ENCODE results near the gene CHRNB1.

Gene CHRNB1

GRCh38 chr17:7408252-7408727, 36.6 kb upstream of the CHRNB1 start:
- H3K4me3 ChIP-seq (ENCODE audit: low read depth, low read length): no peak overlapping the region
- TF ChIP-seq MYC (IDR thresholded peaks at IDR 0.05; ENCODE audit: low read depth, low read length): no peak

GRCh38 chr17:7408863-7409262, 36.0 kb upstream of the CHRNB1 start:
- TF ChIP-seq POLR2A (IDR thresholded peaks at IDR 0.05; ENCODE audit: extremely low read depth, insufficient read length): no peak
- TF ChIP-seq MAX (IDR thresholded peaks at IDR 0.05; ENCODE audit: low read depth, low read length): no peak
- no peak for TF ChIP-seq CTCF (IDR thresholded peaks at IDR 0.05; ENCODE audit: low read depth, low read length)
- no peak for TF ChIP-seq MYC (IDR thresholded peaks at IDR 0.05; ENCODE audit: low read depth, low read length)
- H3K4me3 ChIP-seq (ENCODE audit: low read depth, low read length): no peak overlapping the region
- DNase-seq (ENCODE audit: low read depth): no peak

More at GRCh38 chr17:7408252-7408727, 36.6 kb upstream of the CHRNB1 start:
- DNase-seq (ENCODE audit: low read depth): no peak

GRCh38 chr17:7409716-7410115, 35.1 kb upstream of the CHRNB1 start:
- TF ChIP-seq CTCF (IDR thresholded peaks at IDR 0.05; ENCODE audit: low read depth, low read length) (no peak), MYC (IDR thresholded peaks at IDR 0.05; ENCODE audit: low read depth, low read length) (no peak), MAX (IDR thresholded peaks at IDR 0.05; ENCODE audit: low read depth, low read length) (no peak), POLR2A (IDR thresholded peaks at IDR 0.05; ENCODE audit: extremely low read depth, insufficient read length) (no peak)
- no peak for DNase-seq (ENCODE audit: low read depth)
- no peak overlapping the region for H3K4me3 ChIP-seq (ENCODE audit: low read depth, low read length)

- no peak for TF ChIP-seq POLR2A (IDR thresholded peaks at IDR 0.05; ENCODE audit: extremely low read depth, insufficient read length)
- no peak for TF ChIP-seq MAX (IDR thresholded peaks at IDR 0.05; ENCODE audit: low read depth, low read length)
- no peak for TF ChIP-seq MYC (IDR thresholded peaks at IDR 0.05; ENCODE audit: low read depth, low read length)
- no peak for TF ChIP-seq CTCF (IDR thresholded peaks at IDR 0.05; ENCODE audit: low read depth, low read length)
- no peak for DNase-seq (ENCODE audit: low read depth)
- no peak overlapping the region for H3K4me3 ChIP-seq (ENCODE audit: low read depth, low read length)
Observed at GRCh38 chr17:7410634-7411426, 34.0 kb upstream of the CHRNB1 start.

- no peak for DNase-seq (ENCODE audit: low read depth)
- no peak overlapping the region for H3K4me3 ChIP-seq (ENCODE audit: low read depth, low read length)
- TF ChIP-seq MAX (IDR thresholded peaks at IDR 0.05; ENCODE audit: low read depth, low read length) (no peak), POLR2A (IDR thresholded peaks at IDR 0.05; ENCODE audit: extremely low read depth, insufficient read length) (no peak), MYC (IDR thresholded peaks at IDR 0.05; ENCODE audit: low read depth, low read length) (no peak), CTCF (IDR thresholded peaks at IDR 0.05; ENCODE audit: low read depth, low read length) (no peak)
Observed at GRCh38 chr17:7411427-7411750, 33.5 kb upstream of the CHRNB1 start.

GRCh38 chr17:7413346-7413985, 31.4 kb upstream of the CHRNB1 start:
- DNase-seq (ENCODE audit: low read depth): no peak

More at GRCh38 chr17:7413346-7413985, 31.4 kb upstream of the CHRNB1 start:
- TF ChIP-seq CTCF (IDR thresholded peaks at IDR 0.05; ENCODE audit: low read depth, low read length): no peak
- no peak for TF ChIP-seq MYC (IDR thresholded peaks at IDR 0.05; ENCODE audit: low read depth, low read length)
- no peak for TF ChIP-seq MAX (IDR thresholded peaks at IDR 0.05; ENCODE audit: low read depth, low read length)
- no peak for TF ChIP-seq POLR2A (IDR thresholded peaks at IDR 0.05; ENCODE audit: extremely low read depth, insufficient read length)
- H3K4me3 ChIP-seq (ENCODE audit: low read depth, low read length): no peak overlapping the region
